ENCODE data around the gene PCDHGB2. TPM values are rescaled to one million over a fixed set of nuclear protein-coding genes. Genes with fewer than 3 reads are reported as not detected.
A peak's percentile ranks its signal among the peaks of the same experiment; 100 is the strongest.

PCDHGB2 gene
- total and polyA plus RNA-seq, 2 of the 8 experiments (the other 6 are each of a cell fraction or from before 2014, with no cell fraction given): 1.9 to 2.9 TPM

DNA sequence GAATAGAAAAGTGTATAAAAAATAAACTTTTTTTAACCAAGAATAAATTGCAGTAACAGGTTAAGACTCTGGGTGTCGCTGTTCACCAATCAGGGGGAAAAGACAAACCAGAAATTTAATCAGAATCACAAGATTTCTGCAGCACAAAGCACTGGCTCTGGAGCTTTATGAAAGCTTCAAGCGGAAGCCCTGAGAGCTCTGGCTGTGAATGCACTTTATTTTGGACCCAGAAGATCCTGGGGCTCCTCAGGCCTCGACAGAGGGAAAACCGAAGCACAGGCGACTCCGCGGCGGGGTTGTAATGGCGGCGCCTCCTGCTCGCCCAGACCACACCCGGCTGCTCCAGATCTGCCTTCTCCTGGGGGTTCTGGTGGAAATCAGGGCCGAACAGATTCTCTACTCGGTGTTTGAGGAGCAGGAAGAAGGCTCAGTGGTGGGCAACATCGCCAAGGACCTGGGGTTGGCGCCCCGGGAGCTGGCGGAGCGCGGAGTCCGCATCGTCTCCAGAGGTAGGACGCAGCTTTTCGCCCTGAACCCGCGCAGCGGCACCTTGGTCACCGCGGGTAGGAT, 4.8 kb upstream of the PCDHGB2 start, which contains the start of gene PCDHGA4:
Gene PCDHGA4, plus strand, starts transcription at position 122 of the 570 bp plus-strand sequence. Its CDS starts 87 bp downstream, at position 209.
- Histone ChIP-seq H4K91ac (replicated peaks; ENCODE audit: insufficient read length, low read length) (no peak within 1 kb of the TSS), H3K4me2 (ENCODE audit: insufficient read depth in 1 of 2, low read depth in 2 of 2, low read length in 2 of 2) (no peak within 1 kb of the TSS), H3K14ac (ENCODE audit: insufficient read length) (no peak within 1 kb of the TSS), H3K36me3 (ENCODE audit: control insufficient read depth in 2 of 4, insufficient read depth in 4 of 4, low read length in 3 of 4) (peaks cover 0 to 13% (median 3%) of the 10 kb centered on the region in 4 experiments; a peak in 3 of 8 replicates), H3K9me3 (ENCODE audit: insufficient read depth in 2 of 2, low read depth in 1 of 2, low read length in 1 of 2) (peaks cover 35 to 44% of the 10 kb centered on the region in 2 experiments), H3K23me2 (ENCODE audit: low read depth, low read length) (no peaks in the 10 kb centered on the region), H3K4me3 (ENCODE audit: extremely low read depth in 1 of 4, insufficient read depth in 2 of 4, low read depth in 3 of 4, low read length in 4 of 4) (no peak within 1 kb of the TSS), H4K8ac (ENCODE audit: extremely low read depth, insufficient read depth, low read length) (no peak within 1 kb of the TSS), H3K27ac (ENCODE audit: low read depth, low read length) (no peak within 1 kb of the TSS), H2BK120ac (replicated peaks; ENCODE audit: low read depth, low read length) (no peak within 1 kb of the TSS), H2AFZ (ENCODE audit: low read length) (no peak within 1 kb of the TSS), H3K4ac (replicated peaks; ENCODE audit: insufficient read length, low read depth, low read length) (no peak within 1 kb of the TSS), H2BK20ac (ENCODE audit: low read length) (no peak within 1 kb of the TSS), H3K79me1 (ENCODE audit: low read depth, low read length) (no peaks in the 10 kb centered on the region), H2BK15ac (ENCODE audit: low read length) (no peak within 1 kb of the TSS), H3K79me2 (ENCODE audit: control insufficient read depth in 1 of 2, insufficient read depth in 2 of 2, low read length in 2 of 2) (no peaks in the 10 kb centered on the region), H2AK5ac (ENCODE audit: low read depth, low read length) (no peak within 1 kb of the TSS), H3K18ac (ENCODE audit: extremely low read depth, low read length) (no peak within 1 kb of the TSS), H3K4me1 (replicated peaks in 1 of 4; ENCODE audit: control insufficient read depth in 3 of 4, insufficient read depth in 4 of 4, low read length in 3 of 4) (peaks cover 0 to 6% (median under 1%) of the 10 kb centered on the region in 4 experiments; a peak in 1 of 7 replicates), H3K56ac (replicated peaks; ENCODE audit: insufficient read length, low read depth, low read length) (no peak within 1 kb of the TSS), H3K9ac (replicated peaks in 1 of 4; ENCODE audit: extremely low read depth in 1 of 4, low read depth in 3 of 4, low read length in 3 of 4) (no peak within 1 kb of the TSS), H2BK12ac (ENCODE audit: low read depth, low read length) (no peak within 1 kb of the TSS), H4K20me1 (replicated peaks in 1 of 2; ENCODE audit: control insufficient read depth in 1 of 2, insufficient read depth in 2 of 2, low read length in 2 of 2) (no peaks in the 10 kb centered on the region), H4K5ac (ENCODE audit: insufficient read length, low read depth, low read length) (no peak within 1 kb of the TSS), H3K27me3 (replicated peaks in 1 of 4; ENCODE audit: control insufficient read depth in 3 of 4, extremely low read depth in 1 of 4, insufficient read depth in 3 of 4, low read length in 3 of 4) (no peaks in the 10 kb centered on the region), H3K23ac (ENCODE audit: insufficient read length) (no peak within 1 kb of the TSS), H2BK5ac (ENCODE audit: low read depth, low read length) (no peak within 1 kb of the TSS)
- ChIA-PET POLR2A (ENCODE audit: partially characterized antibody) (no interaction called here), CTCF (ENCODE audit: partially characterized antibody) (interaction anchor here (0.6 to 4.4 kb wide), 42 partner anchors 9 to 279 kb away, joined by 3 to 28 read pairs (median 5); partner anchors contain the start of genes PCDHB10, PCDHB14, PCDHB15 and PCDHB16)
- no peak for DNase-seq (ENCODE audit: low read depth in 1 of 2, low spot score in 2 of 2)
- WGBS, 2 experiments (ENCODE audit: extremely low coverage in 1 of 2, insufficient coverage in 1 of 2, insufficient read length in 1 of 2, insufficient replicate concordance in 2 of 2, low coverage in 1 of 2, low lambda C conversion rate in 2 of 2, missing lambda C conversion rate in 1 of 2): 87% methylated on average over 29 of the region's 29 CpGs; no CpG with 5 or more reads in 1 of the 2 experiments
- TF ChIP-seq CEBPB (IDR thresholded peaks at IDR 0.05; ENCODE audit: low read depth, low read length): no peak
- TF ChIP-seq RAD21 (IDR thresholded peaks at IDR 0.05 in 1 of 2, conservative IDR thresholded peaks at IDR 0.05 in 1 of 2; ENCODE audit: low read depth in 2 of 2, low read length in 2 of 2): peak; percentile 25 to 37
- TF ChIP-seq, protein P1, sequence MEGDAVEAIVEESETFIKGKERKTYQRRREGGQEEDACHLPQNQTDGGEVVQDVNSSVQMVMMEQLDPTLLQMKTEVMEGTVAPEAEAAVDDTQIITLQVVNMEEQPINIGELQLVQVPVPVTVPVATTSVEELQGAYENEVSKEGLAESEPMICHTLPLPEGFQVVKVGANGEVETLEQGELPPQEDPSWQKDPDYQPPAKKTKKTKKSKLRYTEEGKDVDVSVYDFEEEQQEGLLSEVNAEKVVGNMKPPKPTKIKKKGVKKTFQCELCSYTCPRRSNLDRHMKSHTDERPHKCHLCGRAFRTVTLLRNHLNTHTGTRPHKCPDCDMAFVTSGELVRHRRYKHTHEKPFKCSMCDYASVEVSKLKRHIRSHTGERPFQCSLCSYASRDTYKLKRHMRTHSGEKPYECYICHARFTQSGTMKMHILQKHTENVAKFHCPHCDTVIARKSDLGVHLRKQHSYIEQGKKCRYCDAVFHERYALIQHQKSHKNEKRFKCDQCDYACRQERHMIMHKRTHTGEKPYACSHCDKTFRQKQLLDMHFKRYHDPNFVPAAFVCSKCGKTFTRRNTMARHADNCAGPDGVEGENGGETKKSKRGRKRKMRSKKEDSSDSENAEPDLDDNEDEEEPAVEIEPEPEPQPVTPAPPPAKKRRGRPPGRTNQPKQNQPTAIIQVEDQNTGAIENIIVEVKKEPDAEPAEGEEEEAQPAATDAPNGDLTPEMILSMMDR (IDR thresholded peaks at IDR 0.05; ENCODE audit: control extremely low read depth in 1 of 3, insufficient read depth in 1 of 3, low read depth in 1 of 3, low read length in 3 of 3): peak in 2 of 3 experiments; percentile 34 to 39; a peak in 2 of 4 replicates
- FAIRE-seq: no peak

Data from H1 (cell line).